HCT116 (cell line): Measurements from ENCODE around the gene SLC6A8. TPM values are rescaled to one million over a fixed set of nuclear protein-coding genes. Genes with fewer than 3 reads are reported as not detected.

Source experiments
- ATAC-seq: fragments of 200-7000 bp; cut with Tn5 transposase; 2 replicates; pipeline ENCODE4 v1.9.1; 2020; ENCODE audit warnings: mild to moderate bottlenecking, moderate library complexity
- BruUV-seq: library from RNA; stranded (reverse); fragments of 400-500 nt; replicated peaks from 2 replicates; lab custom pipeline; 2021; lab: Mats Ljungman, UMichigan
- CTCF ChIA-PET: fragments of 300-600 bp; sonication (Branson Sonifier 250); formaldehyde crosslinking; loops from one replicate; lab custom pipeline; 2021; ENCODE audit warnings: antibody characterized with exemption; lab: Charles Lee
- POLR2A ChIA-PET: fragments of 300-600, 350-600 bp; sonication (Branson Sonifier 250); formaldehyde crosslinking; loops from one replicate; lab custom pipeline; 2021; ENCODE audit warnings: antibody characterized with exemption; lab: Charles Lee
- RAD21 ChIA-PET, 2 experiments: fragments of 300-600 bp; sonication (Branson Sonifier 250); formaldehyde crosslinking; loops; one replicate each; lab custom pipeline; 2023; ENCODE audit warnings: low total read pairs in 2 of 2; ENCODE audit not compliant: uncharacterized antibody in 2 of 2, unreplicated experiment in 2 of 2, low non-redundant PET in 1 of 2; lab: Charles Lee
- DNase-seq: peaks from one replicate; pipeline ENCODE4 v3.0.0-alpha.2; 2010; ENCODE audit warnings: low read depth, low spot score
- H2AFZ ChIP-seq: fragments of 200-600 bp; shearing (Covaris generic), sonication (generic); 2 replicates; pipeline ENCODE4 v1.6.1; 2017; ENCODE audit warnings: low read depth, mixed run types, mixed read lengths, antibody characterized with exemption, low read length; ENCODE audit not compliant: poor library complexity, severe bottlenecking
- H3K27ac ChIP-seq: 2 replicates; pipeline ENCODE4 v1.5.1; 2012; ENCODE audit warnings: low read depth, low read length
- H3K27me3 ChIP-seq: fragments of 200-600 bp; sonication (generic); 2 replicates; pipeline ENCODE4 v1.6.1; 2016; ENCODE audit warnings: mixed run types, low read length, mixed read lengths; ENCODE audit not compliant: insufficient read depth
- H3K36me3 ChIP-seq, 2 experiments: fragments of 200-500 bp in 1 of 2; fragments of 200-600 bp in 1 of 2; sonication (Bioruptor generic) in 1 of 2; sonication (generic) in 1 of 2; 2 replicates each; pipeline versions ENCODE4 v1.5.1 to v1.6.1; 2014 to 2016; ENCODE audit warnings: low read length in 2 of 2, inconsistent platforms in 1 of 2, mixed read lengths in 1 of 2, mixed run types in 1 of 2; ENCODE audit not compliant: insufficient read depth in 2 of 2, control insufficient read depth in 1 of 2
- H3K4me1 ChIP-seq, 2 experiments: fragments of 200-600 bp in 1 of 2; sonication (generic) in 1 of 2; 2 replicates each; pipeline versions ENCODE4 v1.5.1 to v1.6.1; 2012 to 2017; ENCODE audit warnings: low read length in 2 of 2, inconsistent platforms in 1 of 2, mild to moderate bottlenecking in 1 of 2, mixed read lengths in 1 of 2, mixed run types in 1 of 2, moderate library complexity in 1 of 2; ENCODE audit not compliant: insufficient read depth in 2 of 2, control insufficient read depth in 1 of 2
- H3K4me2 ChIP-seq: fragments of 200-600 bp; sonication (generic); 2 replicates; pipeline ENCODE4 v1.6.1; 2017; ENCODE audit warnings: mixed run types, low read length, mixed read lengths
- H3K4me3 ChIP-seq, 2 experiments: fragments of 200-600 bp in 1 of 2; sonication (generic) in 1 of 2; replicated peaks in 1 of 2; 2 replicates each; pipeline ENCODE4 v1.5.1; 2011 to 2016; ENCODE audit warnings: low read length in 2 of 2, control low read depth in 1 of 2, low read depth in 1 of 2, mild to moderate bottlenecking in 1 of 2, mixed read lengths in 1 of 2, mixed run types in 1 of 2
- H3K79me2 ChIP-seq: fragments of 200-600 bp; sonication (generic); 2 replicates; pipeline ENCODE4 v1.6.1; 2017; ENCODE audit warnings: mild to moderate bottlenecking, mixed run types, low read length, moderate library complexity, mixed read lengths; ENCODE audit not compliant: insufficient read depth
- H3K9ac ChIP-seq: fragments of 200-600 bp; sonication (generic); 2 replicates; pipeline ENCODE4 v1.6.1; 2016; ENCODE audit warnings: low read length, mixed read lengths
- H3K9me2 ChIP-seq: fragments of 200-600 bp; sonication (generic), shearing (Covaris generic); 2 replicates; pipeline ENCODE4 v1.6.1; 2017; ENCODE audit warnings: mixed run types, mild to moderate bottlenecking, moderate library complexity; ENCODE audit not compliant: insufficient read depth
- H3K9me3 ChIP-seq, 2 experiments: fragments of 200-500 bp in 1 of 2; fragments of 200-600 bp in 1 of 2; sonication (Bioruptor generic) in 1 of 2; sonication (generic) in 1 of 2; 2 replicates each; pipeline ENCODE4 v1.6.1; 2014 to 2017; ENCODE audit warnings: low read length in 2 of 2, mixed read lengths in 2 of 2, inconsistent platforms in 1 of 2, low read depth in 1 of 2, mild to moderate bottlenecking in 1 of 2, mixed run types in 1 of 2, moderate library complexity in 1 of 2; ENCODE audit not compliant: control insufficient read depth in 1 of 2, insufficient read depth in 1 of 2
- H4K20me1 ChIP-seq: fragments of 200-600 bp; sonication (generic), shearing (Covaris generic); 2 replicates; pipeline ENCODE4 v1.6.1; 2017; ENCODE audit warnings: mixed run types, mild to moderate bottlenecking, moderate library complexity; ENCODE audit not compliant: insufficient read depth
- CTCF ChIP-seq, 3 experiments: fragments of 200-600 bp in 1 of 3; sonication (generic) in 1 of 3; IDR thresholded peaks in 2 of 3; conservative IDR thresholded peaks in 1 of 3; 2 replicates each; pipeline ENCODE4 v1.5.1; 2012 to 2017; ENCODE audit warnings: low read depth in 2 of 3, low read length in 2 of 3, antibody characterized with exemption in 1 of 3, borderline replicate concordance in 1 of 3, control low read depth in 1 of 3, mild to moderate bottlenecking in 1 of 3, mixed read lengths in 1 of 3, mixed run types in 1 of 3, moderate library complexity in 1 of 3; ENCODE audit not compliant: insufficient read depth in 1 of 3
- EGR1 ChIP-seq: IDR thresholded peaks from 2 replicates; pipeline ENCODE4 v1.6.1; 2012; ENCODE audit warnings: low read depth
- ELF1 ChIP-seq: IDR thresholded peaks from 2 replicates; pipeline ENCODE4 v1.6.1; 2012; ENCODE audit warnings: low read depth, borderline replicate concordance
- EZH2 ChIP-seq: fragments of 200-600 bp; sonication (generic); IDR thresholded peaks from 2 replicates; pipeline ENCODE4 v1.6.1; 2017; ENCODE audit warnings: antibody characterized with exemption, mixed run types
- RAD21 ChIP-seq: IDR thresholded peaks from 2 replicates; pipeline ENCODE4 v1.6.1; 2012; ENCODE audit warnings: low read depth, mild to moderate bottlenecking
- SIN3A ChIP-seq: IDR thresholded peaks from 2 replicates; pipeline ENCODE4 v1.6.1; 2012; ENCODE audit warnings: low read depth
- SP1 ChIP-seq: IDR thresholded peaks from 2 replicates; pipeline ENCODE4 v1.6.1; 2012; ENCODE audit warnings: low read depth
- TCF7L2 ChIP-seq: IDR thresholded peaks from 2 replicates; pipeline ENCODE4 v1.7.0; 2011; ENCODE audit warnings: borderline replicate concordance, inconsistent platforms; ENCODE audit not compliant: insufficient read depth, insufficient read length; ENCODE audit errors: extremely low read depth
- ZFX ChIP-seq: fragments of 450-650 bp; IDR thresholded peaks from 2 replicates; pipeline ENCODE4 v1.6.1; 2017
- intact Hi-C: fragments of 100-400 bp; cut with micrococcal nuclease; formaldehyde crosslinking; loops from 2 replicates; pipeline ENCODE4 v1.10.0; 2022
- total RNA-seq: library from RNA; stranded (reverse); gene quantifications from one replicate; pipeline ENCODE4 v1.2.1, GENCODE V29; 2021; ENCODE audit not compliant: unreplicated experiment
- TF ChIP-seq, protein P1 (sequence below): IDR thresholded peaks from 2 replicates; pipeline ENCODE4 v1.6.1; 2012; ENCODE audit warnings: low read depth

SLC6A8 gene
- total RNA-seq, 1 experiment from 2014 or later: 101 TPM

- Histone ChIP-seq H3K36me3 (no peaks in the 10 kb centered on the region), H3K9me3 (no peaks in the 10 kb centered on the region), H3K9me2 (no peaks in the 10 kb centered on the region), H3K9ac (no peak overlapping the region), H3K27ac (no peak overlapping the region), H4K20me1 (no peaks in the 10 kb centered on the region)
- BruUV-seq: no TSS peak
- POLR2A ChIA-PET: no interaction called here
- TF ChIP-seq RAD21 (no peak), CTCF (IDR thresholded peaks at IDR 0.05 in 2 of 3, conservative IDR thresholded peaks at IDR 0.05 in 1 of 3; ENCODE audit: borderline replicate concordance in 1 of 3, insufficient read depth in 1 of 3, low read depth in 2 of 3, low read length in 2 of 3) (no peak), TCF7L2 (no peak), EZH2 (no peak), EGR1 (no peak), SIN3A (no peak), ZFX (no peak), ELF1 (no peak), SP1 (no peak)
- TF ChIP-seq, protein P1, sequence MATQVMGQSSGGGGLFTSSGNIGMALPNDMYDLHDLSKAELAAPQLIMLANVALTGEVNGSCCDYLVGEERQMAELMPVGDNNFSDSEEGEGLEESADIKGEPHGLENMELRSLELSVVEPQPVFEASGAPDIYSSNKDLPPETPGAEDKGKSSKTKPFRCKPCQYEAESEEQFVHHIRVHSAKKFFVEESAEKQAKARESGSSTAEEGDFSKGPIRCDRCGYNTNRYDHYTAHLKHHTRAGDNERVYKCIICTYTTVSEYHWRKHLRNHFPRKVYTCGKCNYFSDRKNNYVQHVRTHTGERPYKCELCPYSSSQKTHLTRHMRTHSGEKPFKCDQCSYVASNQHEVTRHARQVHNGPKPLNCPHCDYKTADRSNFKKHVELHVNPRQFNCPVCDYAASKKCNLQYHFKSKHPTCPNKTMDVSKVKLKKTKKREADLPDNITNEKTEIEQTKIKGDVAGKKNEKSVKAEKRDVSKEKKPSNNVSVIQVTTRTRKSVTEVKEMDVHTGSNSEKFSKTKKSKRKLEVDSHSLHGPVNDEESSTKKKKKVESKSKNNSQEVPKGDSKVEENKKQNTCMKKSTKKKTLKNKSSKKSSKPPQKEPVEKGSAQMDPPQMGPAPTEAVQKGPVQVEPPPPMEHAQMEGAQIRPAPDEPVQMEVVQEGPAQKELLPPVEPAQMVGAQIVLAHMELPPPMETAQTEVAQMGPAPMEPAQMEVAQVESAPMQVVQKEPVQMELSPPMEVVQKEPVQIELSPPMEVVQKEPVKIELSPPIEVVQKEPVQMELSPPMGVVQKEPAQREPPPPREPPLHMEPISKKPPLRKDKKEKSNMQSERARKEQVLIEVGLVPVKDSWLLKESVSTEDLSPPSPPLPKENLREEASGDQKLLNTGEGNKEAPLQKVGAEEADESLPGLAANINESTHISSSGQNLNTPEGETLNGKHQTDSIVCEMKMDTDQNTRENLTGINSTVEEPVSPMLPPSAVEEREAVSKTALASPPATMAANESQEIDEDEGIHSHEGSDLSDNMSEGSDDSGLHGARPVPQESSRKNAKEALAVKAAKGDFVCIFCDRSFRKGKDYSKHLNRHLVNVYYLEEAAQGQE: no peak
- TF ChIP-seq, all 23 proteins: peak for 0
- Histone ChIP-seq H3K4me1 (no peaks in the 10 kb centered on the region; a peak in 1 of 4 replicates), H3K4me3 (no peak overlapping the region), H3K79me2 (no peaks in the 10 kb centered on the region), H3K27me3 (no peaks in the 10 kb centered on the region), H2AFZ (no peak overlapping the region), H3K4me2 (no peak overlapping the region)
- ATAC-seq (no peak), DNase-seq (no peak)
- intact Hi-C loops: no loop called here
- ChIA-PET CTCF (no interaction called here), RAD21 (no interaction called here)
Measured at GRCh38 chrX:153739754-153740486, 52.2 kb downstream of the SLC6A8 start.
